Measurements from ENCODE around the gene PDE6B. TPM values are rescaled to one million over a fixed set of nuclear protein-coding genes. Genes with fewer than 3 reads are reported as not detected.

Gene PDE6B
- total and polyA plus RNA-seq, 2 of the 13 experiments (the other 11 are each of a cell fraction or from before 2014, with no cell fraction given), result 0.38 to 0.40 TPM

DNA sequence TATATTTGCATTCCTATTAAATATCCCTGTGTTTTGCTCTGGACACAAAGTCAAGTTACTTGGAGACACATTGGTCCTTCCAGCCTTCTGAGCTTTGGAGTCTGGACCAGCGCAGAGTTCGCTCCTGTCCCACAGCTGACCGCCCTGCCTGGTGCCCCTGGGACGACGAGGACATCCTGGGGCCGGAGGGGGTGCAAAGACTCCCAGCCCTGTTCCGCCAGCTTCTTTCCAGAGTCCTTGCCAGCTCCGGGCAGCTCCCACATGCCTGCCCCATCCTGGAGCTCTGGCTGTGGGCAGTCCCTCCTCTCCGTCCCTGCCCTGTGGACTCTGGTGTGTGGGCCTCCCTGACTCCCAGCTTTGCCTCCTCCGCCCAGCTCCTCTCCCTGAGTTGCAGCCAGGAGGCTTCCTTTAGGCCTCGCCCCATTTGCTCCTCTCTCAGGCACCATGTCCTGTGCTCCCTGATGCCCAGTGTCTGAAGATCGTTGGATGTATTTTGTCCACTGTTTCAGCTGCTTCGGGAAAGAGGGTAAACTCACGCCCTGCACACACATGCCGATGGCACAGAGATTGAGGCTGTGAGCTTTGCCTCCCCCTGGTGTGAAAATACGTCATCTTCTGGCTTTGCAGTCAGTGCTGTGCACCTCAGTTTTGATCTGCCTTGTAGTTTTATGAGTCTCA is 75.4 kb downstream of the PDE6B start (continued):
- TF ChIP-seq, protein P1, sequence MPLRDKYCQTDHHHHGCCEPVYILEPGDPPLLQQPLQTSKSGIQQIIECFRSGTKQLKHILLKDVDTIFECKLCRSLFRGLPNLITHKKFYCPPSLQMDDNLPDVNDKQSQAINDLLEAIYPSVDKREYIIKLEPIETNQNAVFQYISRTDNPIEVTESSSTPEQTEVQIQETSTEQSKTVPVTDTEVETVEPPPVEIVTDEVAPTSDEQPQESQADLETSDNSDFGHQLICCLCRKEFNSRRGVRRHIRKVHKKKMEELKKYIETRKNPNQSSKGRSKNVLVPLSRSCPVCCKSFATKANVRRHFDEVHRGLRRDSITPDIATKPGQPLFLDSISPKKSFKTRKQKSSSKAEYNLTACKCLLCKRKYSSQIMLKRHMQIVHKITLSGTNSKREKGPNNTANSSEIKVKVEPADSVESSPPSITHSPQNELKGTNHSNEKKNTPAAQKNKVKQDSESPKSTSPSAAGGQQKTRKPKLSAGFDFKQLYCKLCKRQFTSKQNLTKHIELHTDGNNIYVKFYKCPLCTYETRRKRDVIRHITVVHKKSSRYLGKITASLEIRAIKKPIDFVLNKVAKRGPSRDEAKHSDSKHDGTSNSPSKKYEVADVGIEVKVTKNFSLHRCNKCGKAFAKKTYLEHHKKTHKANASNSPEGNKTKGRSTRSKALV (CRISPR knock-in tag; IDR thresholded peaks at IDR 0.05), result no peak
- no peak for TF ChIP-seq GATAD1 (CRISPR knock-in tag; IDR thresholded peaks at IDR 0.05)

DNA sequence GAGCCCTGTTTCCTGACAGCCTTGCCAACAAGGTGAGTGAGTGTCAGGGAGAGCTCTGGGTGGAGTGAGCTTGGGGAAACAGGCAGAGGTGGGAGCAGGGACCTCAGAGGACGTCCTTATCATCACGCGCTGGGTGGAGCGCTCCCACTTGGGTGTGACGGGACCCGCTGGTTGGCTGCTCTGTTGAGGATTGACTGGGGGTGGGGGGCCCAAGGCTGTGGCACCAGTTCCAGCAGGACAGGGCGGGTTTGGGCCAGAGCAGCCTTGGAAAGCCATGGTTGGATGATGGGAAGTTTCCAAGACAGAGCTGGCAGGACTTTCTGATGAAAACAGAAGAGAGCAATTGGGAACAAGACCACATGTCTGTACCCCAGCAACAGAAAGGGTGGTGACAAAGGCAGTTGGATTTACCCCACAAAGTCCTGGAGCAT is 77.3 kb downstream of the PDE6B start:
- Histone ChIP-seq H3K4me3 (replicated peaks in 1 of 3; ENCODE audit: insufficient read depth in 1 of 3, low read depth in 2 of 3, low read length in 3 of 3) (no peak overlapping the region), H3K9me3 (ENCODE audit: low read length) (no peaks in the 10 kb centered on the region), H3K27me3 (ENCODE audit: control insufficient read depth in 1 of 2, insufficient read depth in 2 of 2, low read length in 2 of 2) (peaks cover 3 to 16% of the 10 kb centered on the region in 2 experiments; a peak in 2 of 5 replicates), H4K20me1 (ENCODE audit: insufficient read depth, low read length) (peaks cover 6% of the 10 kb centered on the region; the same call in 1 of the 2 replicates), H3K27ac (ENCODE audit: extremely low read length, insufficient read depth, low read length) (no peak overlapping the region), H3K4me1 (ENCODE audit: insufficient read depth, low read length) (peaks cover 50% of the 10 kb centered on the region), H3K79me2 (ENCODE audit: insufficient read depth, low read length) (peaks cover 14% of the 10 kb centered on the region), H3K4me2 (ENCODE audit: low read depth, low read length) (no peak overlapping the region), H3K36me3 (replicated peaks in 1 of 2; ENCODE audit: control insufficient read depth in 1 of 2, insufficient read depth in 2 of 2, low read length in 2 of 2) (no peaks in the 10 kb centered on the region), H2AFZ (ENCODE audit: low read length) (no peak overlapping the region), H3K9ac (ENCODE audit: insufficient read depth, low read depth, low read length) (no peak overlapping the region)
- ATAC-seq, result no peak
- no TSS peak for BruUV-seq (replicated peaks)
- in situ Hi-C loops (cut with HindIII; ENCODE audit: extremely low pct_ligation_motif_present, low pct_unique_long_range_greater_than_20kb) (no loop called here), intact Hi-C loops (cut with micrococcal nuclease; ENCODE audit: unreplicated experiment) (no loop called here)
- DNase-seq (ENCODE audit: low spot score), result no peak
- ChIA-PET CTCF (ENCODE audit: low intra/inter-chr PET ratio, low total read pairs) (no interaction called here), POLR2A (no interaction called here)
- 38% methylated on average over 7 of the region's 7 CpGs for WGBS (ENCODE audit: low lambda C conversion rate)
- FAIRE-seq, result no peak
- TF ChIP-seq MAFG (CRISPR knock-in tag; IDR thresholded peaks at IDR 0.05), result no peak
- no peak for TF ChIP-seq AGO1 (IDR thresholded peaks at IDR 0.05; ENCODE audit: low read depth, low read length, poor library complexity, severe bottlenecking)
- TF ChIP-seq, protein P2, sequence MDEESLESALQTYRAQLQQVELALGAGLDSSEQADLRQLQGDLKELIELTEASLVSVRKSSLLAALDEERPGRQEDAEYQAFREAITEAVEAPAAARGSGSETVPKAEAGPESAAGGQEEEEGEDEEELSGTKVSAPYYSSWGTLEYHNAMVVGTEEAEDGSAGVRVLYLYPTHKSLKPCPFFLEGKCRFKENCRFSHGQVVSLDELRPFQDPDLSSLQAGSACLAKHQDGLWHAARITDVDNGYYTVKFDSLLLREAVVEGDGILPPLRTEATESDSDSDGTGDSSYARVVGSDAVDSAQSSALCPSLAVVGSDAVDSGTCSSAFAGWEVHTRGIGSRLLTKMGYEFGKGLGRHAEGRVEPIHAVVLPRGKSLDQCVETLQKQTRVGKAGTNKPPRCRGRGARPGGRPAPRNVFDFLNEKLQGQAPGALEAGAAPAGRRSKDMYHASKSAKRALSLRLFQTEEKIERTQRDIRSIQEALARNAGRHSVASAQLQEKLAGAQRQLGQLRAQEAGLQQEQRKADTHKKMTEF (CRISPR knock-in tag; IDR thresholded peaks at IDR 0.05), result no peak
- TF ChIP-seq, protein P3, sequence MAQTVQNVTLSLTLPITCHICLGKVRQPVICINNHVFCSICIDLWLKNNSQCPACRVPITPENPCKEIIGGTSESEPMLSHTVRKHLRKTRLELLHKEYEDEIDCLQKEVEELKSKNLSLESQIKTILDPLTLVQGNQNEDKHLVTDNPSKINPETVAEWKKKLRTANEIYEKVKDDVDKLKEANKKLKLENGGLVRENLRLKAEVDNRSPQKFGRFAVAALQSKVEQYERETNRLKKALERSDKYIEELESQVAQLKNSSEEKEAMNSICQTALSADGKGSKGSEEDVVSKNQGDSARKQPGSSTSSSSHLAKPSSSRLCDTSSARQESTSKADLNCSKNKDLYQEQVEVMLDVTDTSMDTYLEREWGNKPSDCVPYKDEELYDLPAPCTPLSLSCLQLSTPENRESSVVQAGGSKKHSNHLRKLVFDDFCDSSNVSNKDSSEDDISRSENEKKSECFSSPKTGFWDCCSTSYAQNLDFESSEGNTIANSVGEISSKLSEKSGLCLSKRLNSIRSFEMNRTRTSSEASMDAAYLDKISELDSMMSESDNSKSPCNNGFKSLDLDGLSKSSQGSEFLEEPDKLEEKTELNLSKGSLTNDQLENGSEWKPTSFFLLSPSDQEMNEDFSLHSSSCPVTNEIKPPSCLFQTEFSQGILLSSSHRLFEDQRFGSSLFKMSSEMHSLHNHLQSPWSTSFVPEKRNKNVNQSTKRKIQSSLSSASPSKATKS (CRISPR knock-in tag; IDR thresholded peaks at IDR 0.05), result no peak
- TF ChIP-seq ZFP37 (CRISPR knock-in tag; IDR thresholded peaks at IDR 0.05; ENCODE audit: borderline replicate concordance), result no peak
- TF ChIP-seq, protein P4, sequence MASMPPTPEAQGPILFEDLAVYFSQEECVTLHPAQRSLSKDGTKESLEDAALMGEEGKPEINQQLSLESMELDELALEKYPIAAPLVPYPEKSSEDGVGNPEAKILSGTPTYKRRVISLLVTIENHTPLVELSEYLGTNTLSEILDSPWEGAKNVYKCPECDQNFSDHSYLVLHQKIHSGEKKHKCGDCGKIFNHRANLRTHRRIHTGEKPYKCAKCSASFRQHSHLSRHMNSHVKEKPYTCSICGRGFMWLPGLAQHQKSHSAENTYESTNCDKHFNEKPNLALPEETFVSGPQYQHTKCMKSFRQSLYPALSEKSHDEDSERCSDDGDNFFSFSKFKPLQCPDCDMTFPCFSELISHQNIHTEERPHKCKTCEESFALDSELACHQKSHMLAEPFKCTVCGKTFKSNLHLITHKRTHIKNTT (CRISPR knock-in tag; IDR thresholded peaks at IDR 0.05), result no peak
- no peak for TF ChIP-seq CREM (IDR thresholded peaks at IDR 0.05)
- TF ChIP-seq CREM (CRISPR knock-in tag; IDR thresholded peaks at IDR 0.05), result no peak
- no peak for TF ChIP-seq ZNF773 (CRISPR knock-in tag; IDR thresholded peaks at IDR 0.05; ENCODE audit: borderline replicate concordance)
- no peak for TF ChIP-seq ZNF12 (CRISPR knock-in tag; IDR thresholded peaks at IDR 0.05)
- no peak for TF ChIP-seq ZBTB38 (CRISPR knock-in tag; IDR thresholded peaks at IDR 0.05)
- no peak for TF ChIP-seq RCOR2 (CRISPR knock-in tag; IDR thresholded peaks at IDR 0.05)
